HFFc6 (cell line): ENCODE measurements around the gene MCM5. TPM values are rescaled to one million over a fixed set of nuclear protein-coding genes. Genes with fewer than 3 reads are reported as not detected.

Source experiments
- DNase-seq: peaks from one replicate; pipeline ENCODE4 v3.0.0-alpha.2; 2018
- H3K27ac Mint-ChIP-seq: 2 replicates; pipeline ENCODE4 v1.8.0; 2020; ENCODE audit warnings: mild to moderate bottlenecking, mixed read lengths
- H3K27me3 Mint-ChIP-seq: 2 replicates; pipeline ENCODE4 v1.8.0; 2021; ENCODE audit warnings: mild to moderate bottlenecking, moderate library complexity, mixed read lengths; ENCODE audit not compliant: insufficient read depth
- H3K36me3 Mint-ChIP-seq: 2 replicates; pipeline ENCODE4 v1.8.0; 2021; ENCODE audit warnings: low read depth, mixed read lengths
- H3K4me1 Mint-ChIP-seq: 2 replicates; pipeline ENCODE4 v1.8.0; 2020; ENCODE audit warnings: low read depth, mixed read lengths
- H3K4me3 Mint-ChIP-seq: 2 replicates; pipeline ENCODE4 v1.8.0; 2020; ENCODE audit warnings: mild to moderate bottlenecking, moderate library complexity, mixed read lengths
- H3K9me3 Mint-ChIP-seq: 2 replicates; pipeline ENCODE4 v1.8.0; 2020; ENCODE audit warnings: mild to moderate bottlenecking, mixed read lengths
- CTCF ChIP-seq: fragments of 200-600 bp; sonication (generic); IDR thresholded peaks from 2 replicates; pipeline ENCODE4 v1.5.0; 2021; ENCODE audit warnings: antibody characterized with exemption, mild to moderate bottlenecking
- total RNA-seq, 6 experiments: library from RNA; stranded (reverse); fragmentation: NEBNext Ultra II Directional; extraction: Animal tissue kit (Norgen Biotek cat#: 25700); gene quantifications; 2 replicates in 1 of 6; 3 replicates in 5 of 6; pipeline ENCODE4 v1.2.3, GENCODE V29; 2021

MCM5 gene
- total RNA-seq, 6 experiments from 2014 or later = 41.1 to 96.3 (median 79.9) TPM

GRCh38 chr22:35445933-35446332 is 46.0 kb downstream of the MCM5 start:
- TF ChIP-seq CTCF = no peak
- DNase-seq = no peak
- Mint-ChIP-seq H3K27me3 (peaks cover 3% of the 10 kb centered on the region), H3K27ac (peak overlapping the region; percentile 90), H3K4me3 (peak overlapping the region; percentile 46; the same call in 1 of the 2 replicates), H3K9me3 (no peaks in the 10 kb centered on the region), H3K4me1 (peaks cover 16% of the 10 kb centered on the region), H3K36me3 (no peaks in the 10 kb centered on the region)

DNA sequence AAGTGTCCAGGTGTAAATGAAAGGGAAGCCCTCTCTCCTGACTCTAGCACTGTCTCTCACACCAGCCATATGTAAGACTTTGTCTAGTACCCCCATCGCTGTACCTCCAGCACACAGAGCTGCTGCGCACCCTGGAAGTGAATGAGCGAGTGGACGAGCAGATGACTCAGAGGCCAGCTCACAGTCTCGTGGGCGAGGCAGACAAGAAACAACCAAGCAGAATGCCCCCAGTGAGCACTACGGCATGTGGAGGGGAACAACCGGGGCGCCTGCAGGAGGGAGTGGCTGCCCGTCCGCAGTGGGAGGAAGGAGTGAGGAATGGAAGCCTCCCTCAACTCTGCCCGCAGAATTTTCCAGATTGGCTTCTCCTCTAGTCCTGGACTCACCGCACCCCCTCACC is 46.4 kb downstream of the MCM5 start:
- DNase-seq = peak; percentile 86
- no peak for TF ChIP-seq CTCF
- Mint-ChIP-seq H3K36me3 (no peaks in the 10 kb centered on the region), H3K27me3 (peaks cover 3% of the 10 kb centered on the region), H3K4me3 (peak overlapping the region; percentile 46; the same call in 1 of the 2 replicates), H3K9me3 (no peaks in the 10 kb centered on the region), H3K27ac (peak overlapping the region; percentile 90), H3K4me1 (peaks cover 16% of the 10 kb centered on the region)

- DNase-seq = no peak
- peaks cover 16% of the 10 kb centered on the region for H3K4me1 Mint-ChIP-seq
- no peaks in the 10 kb centered on the region for H3K36me3 Mint-ChIP-seq
- peaks cover 3% of the 10 kb centered on the region; the same call in 1 of the 2 replicates for H3K27me3 Mint-ChIP-seq
- no peak overlapping the region for H3K27ac Mint-ChIP-seq
- H3K4me3 Mint-ChIP-seq = no peak overlapping the region
- TF ChIP-seq CTCF = no peak
- H3K9me3 Mint-ChIP-seq = no peaks in the 10 kb centered on the region
Measured at GRCh38 chr22:35448523-35448922, 48.6 kb downstream of the MCM5 start.

GRCh38 chr22:35449829-35450689 is 50.1 kb downstream of the MCM5 start:
- Mint-ChIP-seq H3K4me3 (no peak overlapping the region), H3K4me1 (peaks cover 16% of the 10 kb centered on the region)

GRCh38 chr22:35450824-35451569 is 51.1 kb downstream of the MCM5 start:
- no peak for TF ChIP-seq CTCF
- DNase-seq = no peak
- H3K9me3 Mint-ChIP-seq = no peaks in the 10 kb centered on the region

More at GRCh38 chr22:35449829-35450689, 50.1 kb downstream of the MCM5 start:
- no peak for DNase-seq
- no peaks in the 10 kb centered on the region for H3K36me3 Mint-ChIP-seq
- TF ChIP-seq CTCF = no peak
- H3K27me3 Mint-ChIP-seq = peaks cover 4% of the 10 kb centered on the region
- H3K9me3 Mint-ChIP-seq = no peaks in the 10 kb centered on the region
- H3K27ac Mint-ChIP-seq = no peak overlapping the region

More at GRCh38 chr22:35450824-35451569, 51.1 kb downstream of the MCM5 start:
- H3K36me3 Mint-ChIP-seq = no peaks in the 10 kb centered on the region
- no peak overlapping the region for H3K4me3 Mint-ChIP-seq
- peaks cover 4% of the 10 kb centered on the region for H3K27me3 Mint-ChIP-seq
- H3K4me1 Mint-ChIP-seq = peaks cover 12% of the 10 kb centered on the region
- no peak overlapping the region for H3K27ac Mint-ChIP-seq
